Globus pallidus (tissue), 1 donor: ENCODE measurements around the gene MAML2.

ENCODE experiments used
- DNase-seq: peaks from one replicate; pipeline ENCODE4 v3.0.0-alpha.2; 2015; ENCODE audit warnings: low spot score

Gene MAML2

GRCh38 chr11:96155627-96156378 is 187.2 kb downstream of the MAML2 start:
- DNase-seq, result peak; percentile 68

GRCh38 chr11:96154802-96155520 is 188.0 kb downstream of the MAML2 start:
- DNase-seq, result peak; percentile 37

- DNase-seq, result peak; percentile 47
These were observed 190.4 kb downstream of the MAML2 start for GRCh38 chr11:96152623-96153022.

- DNase-seq, result no peak
These were observed 191.5 kb downstream of the MAML2 start for GRCh38 chr11:96151501-96151900.

DNA sequence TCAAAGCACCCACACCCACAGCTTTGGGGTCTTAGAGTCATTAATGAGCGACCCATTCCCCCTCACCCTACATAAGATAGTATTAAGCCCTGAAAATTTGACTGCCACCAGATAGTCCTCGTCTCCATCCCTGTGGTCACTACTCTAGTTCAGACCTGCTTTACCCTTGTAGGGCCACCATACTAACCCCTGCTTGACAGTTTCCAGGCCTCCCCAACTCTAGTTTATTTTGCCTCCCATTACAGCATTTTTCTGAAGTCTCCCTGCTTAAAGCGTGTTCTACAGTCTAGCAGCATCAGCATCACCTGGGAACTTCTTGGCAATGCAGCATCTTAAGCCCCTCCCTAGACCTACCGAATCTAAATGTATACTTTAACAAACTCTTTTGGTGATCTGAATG is 192.4 kb downstream of the MAML2 start:
- no peak for DNase-seq

- no peak for DNase-seq
These were observed 193.0 kb downstream of the MAML2 start for GRCh38 chr11:96149743-96150555.

GRCh38 chr11:96147906-96148486 is 195.0 kb downstream of the MAML2 start:
- no peak for DNase-seq

- no peak for DNase-seq
These were observed 195.8 kb downstream of the MAML2 start for GRCh38 chr11:96147186-96147585.

- DNase-seq, result no peak
These were observed 196.2 kb downstream of the MAML2 start for GRCh38 chr11:96146765-96147164.

DNA sequence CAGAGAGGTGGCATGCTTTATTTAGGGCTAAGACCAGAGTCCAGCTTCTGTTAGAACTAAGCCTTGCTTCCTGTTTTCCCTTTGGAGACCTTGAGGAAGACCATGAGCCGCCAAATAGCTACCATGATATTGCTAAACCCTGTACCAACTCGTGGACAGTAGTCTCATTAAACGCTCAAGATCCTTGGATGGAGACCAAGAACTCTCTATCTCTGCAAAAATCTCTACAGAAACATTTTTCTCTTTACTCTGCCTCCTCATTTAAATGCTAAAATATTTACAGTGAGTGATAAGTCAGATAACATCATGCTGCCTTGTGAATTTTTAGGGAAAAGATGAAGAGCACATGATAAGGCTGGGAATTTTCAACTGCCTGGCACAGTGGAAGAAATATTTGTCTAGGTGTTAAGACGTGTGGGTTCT is 197.8 kb downstream of the MAML2 start:
- DNase-seq, result no peak

DNA sequence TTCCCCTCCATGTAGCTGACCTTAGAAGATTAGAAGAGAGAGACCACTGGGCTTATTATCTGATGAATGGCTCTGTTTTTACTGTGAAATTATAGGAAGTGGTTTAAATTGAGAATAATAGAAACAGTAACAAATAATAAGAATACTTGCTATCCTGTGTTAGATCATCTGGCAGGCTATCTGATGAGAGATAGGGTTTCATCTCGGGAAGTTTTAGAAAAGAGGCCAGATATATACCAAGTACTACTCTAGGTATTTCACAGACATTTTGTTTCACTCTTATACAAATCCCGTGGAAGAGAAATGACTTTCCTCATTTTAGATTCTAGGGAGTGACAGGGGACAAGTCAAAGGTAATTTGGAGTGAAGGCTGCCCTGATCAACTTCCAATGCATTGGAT is 198.4 kb downstream of the MAML2 start:
- no peak for DNase-seq

GRCh38 chr11:96143041-96143521 is 199.9 kb downstream of the MAML2 start:
- peak; percentile 39 for DNase-seq

DNA sequence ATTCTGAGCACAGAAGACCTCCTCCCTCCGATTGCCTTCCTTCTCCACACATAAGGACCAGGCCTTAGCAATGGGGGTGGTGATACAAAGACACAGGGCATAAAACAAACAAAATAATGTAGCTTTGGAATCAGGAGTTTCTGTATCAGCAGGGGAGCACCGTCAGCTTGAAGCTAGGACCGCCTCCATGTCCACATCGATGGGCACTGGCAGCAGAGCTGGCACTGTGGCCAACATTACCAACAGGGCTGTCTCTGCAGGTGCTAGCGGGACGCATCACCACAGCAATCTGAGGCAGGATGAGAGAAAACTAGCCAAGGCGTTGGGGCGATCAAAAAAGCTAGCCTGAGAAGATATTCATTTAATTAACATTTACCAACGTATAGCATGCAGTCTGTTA is 201.4 kb downstream of the MAML2 start:
- no peak for DNase-seq

- no peak for DNase-seq
These were observed 203.3 kb downstream of the MAML2 start for GRCh38 chr11:96139691-96140090.

DNA sequence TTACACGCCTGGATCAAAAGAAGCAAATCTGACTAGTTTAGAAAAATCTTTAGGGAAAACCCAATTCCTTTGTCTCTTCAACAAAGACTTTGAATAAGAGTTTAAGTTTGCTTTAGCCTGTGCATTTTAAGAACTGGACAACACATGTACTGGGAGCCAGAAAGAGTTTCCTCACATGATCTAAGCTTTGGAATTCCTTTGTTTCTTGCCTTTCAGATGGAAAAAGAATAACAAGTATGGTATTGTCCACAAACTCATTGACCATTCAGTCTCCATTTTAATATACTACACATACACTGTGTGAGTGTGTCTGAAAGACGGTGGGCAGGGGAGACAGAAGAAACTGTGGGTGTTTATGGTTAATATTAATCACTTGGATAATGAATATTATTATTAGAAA is 205.6 kb downstream of the MAML2 start:
- DNase-seq, result peak; percentile 38

GRCh38 chr11:96136613-96137298 is 206.2 kb downstream of the MAML2 start:
- DNase-seq, result no peak

- DNase-seq, result no peak
These were observed 208.4 kb downstream of the MAML2 start for GRCh38 chr11:96134602-96135001.

GRCh38 chr11:96132437-96132836 is 210.6 kb downstream of the MAML2 start:
- no peak for DNase-seq

DNA sequence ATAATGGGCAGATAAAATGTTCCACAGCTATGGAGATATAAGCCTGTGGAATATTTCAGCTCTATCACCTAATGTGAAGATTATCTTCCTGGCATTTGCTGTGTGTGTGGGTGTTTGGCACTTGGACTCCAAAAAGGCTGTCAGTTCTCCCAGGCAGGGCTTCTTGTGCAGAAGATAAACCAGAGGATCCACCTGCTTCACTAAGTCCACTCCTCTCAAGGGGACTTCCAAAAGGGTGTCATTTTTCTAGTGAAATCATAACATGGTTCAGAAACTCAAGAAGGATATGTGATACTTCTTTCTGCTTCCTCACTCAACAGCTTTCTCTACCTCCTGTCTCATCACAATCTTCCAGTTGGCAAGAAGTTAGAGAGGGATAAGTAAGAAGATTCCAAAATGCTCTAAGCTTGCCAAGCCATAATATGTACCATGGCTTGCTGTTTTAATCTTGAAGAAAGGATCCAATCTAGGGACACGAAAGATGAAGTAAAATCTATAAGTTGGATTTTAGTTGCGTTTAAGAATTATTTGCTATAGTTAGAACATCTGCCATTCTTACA is 212.9 kb downstream of the MAML2 start:
- DNase-seq, result no peak

GRCh38 chr11:96127596-96127959 is 215.4 kb downstream of the MAML2 start:
- DNase-seq, result no peak

- no peak for DNase-seq
These were observed 215.9 kb downstream of the MAML2 start for GRCh38 chr11:96126917-96127595.
